Measurements from ENCODE around the gene TEX19.
"Not testable (repeated sequence)": the region's sequence is repeated elsewhere in the genome, so short reads cannot be mapped to it uniquely, and the experiment has no call there.

The TEX19 gene

DNA sequence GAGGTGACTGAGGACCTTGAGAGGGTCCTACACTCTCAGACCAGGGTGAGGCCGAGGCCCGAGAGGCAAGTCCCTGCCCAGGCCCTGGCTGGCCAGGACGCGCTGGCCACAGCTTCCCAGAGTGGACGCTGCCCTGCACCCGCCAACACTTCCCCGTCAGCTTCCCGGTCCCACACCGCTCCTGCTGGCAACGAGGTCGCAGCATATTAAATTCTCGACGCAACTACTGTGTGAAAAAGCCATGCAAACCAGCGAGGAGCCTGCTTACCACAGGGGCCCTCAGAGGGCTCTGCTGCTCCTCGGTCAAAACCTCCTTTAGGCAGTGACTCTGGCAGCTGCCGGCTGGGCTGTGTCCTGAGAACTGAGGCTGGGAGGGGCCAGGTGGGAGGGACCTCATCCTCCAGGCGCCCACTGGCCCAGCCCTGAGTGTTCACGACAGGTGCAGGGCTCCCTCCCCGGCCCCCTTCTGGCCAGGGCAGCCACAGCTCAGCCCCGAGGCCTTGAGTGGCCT is 2.1 kb upstream of the TEX19 start:
- no peak for DNase-seq (ENCODE audit: low read depth in 3 of 3)

DNA sequence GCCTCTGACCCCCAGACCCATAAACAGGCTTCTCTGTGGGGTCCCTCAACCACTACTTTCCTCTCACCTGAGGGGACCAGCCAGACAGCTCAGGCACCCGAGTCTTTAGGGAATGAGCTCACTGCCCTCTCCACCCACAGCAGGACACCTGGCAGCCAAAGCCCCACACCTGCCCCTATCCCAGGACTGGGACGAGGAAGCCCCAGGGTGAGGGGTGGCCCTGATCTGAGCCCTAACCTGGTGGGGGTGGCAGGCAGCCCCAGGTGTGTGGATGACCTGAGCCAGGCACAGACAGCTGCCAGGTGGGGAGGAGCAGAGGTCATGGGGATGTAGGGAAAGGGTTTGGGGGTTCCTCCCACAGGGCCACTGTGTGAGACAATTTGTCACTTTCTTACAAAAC is 1.7 kb upstream of the TEX19 start:
- no peak for DNase-seq (ENCODE audit: low read depth in 3 of 3)

DNA sequence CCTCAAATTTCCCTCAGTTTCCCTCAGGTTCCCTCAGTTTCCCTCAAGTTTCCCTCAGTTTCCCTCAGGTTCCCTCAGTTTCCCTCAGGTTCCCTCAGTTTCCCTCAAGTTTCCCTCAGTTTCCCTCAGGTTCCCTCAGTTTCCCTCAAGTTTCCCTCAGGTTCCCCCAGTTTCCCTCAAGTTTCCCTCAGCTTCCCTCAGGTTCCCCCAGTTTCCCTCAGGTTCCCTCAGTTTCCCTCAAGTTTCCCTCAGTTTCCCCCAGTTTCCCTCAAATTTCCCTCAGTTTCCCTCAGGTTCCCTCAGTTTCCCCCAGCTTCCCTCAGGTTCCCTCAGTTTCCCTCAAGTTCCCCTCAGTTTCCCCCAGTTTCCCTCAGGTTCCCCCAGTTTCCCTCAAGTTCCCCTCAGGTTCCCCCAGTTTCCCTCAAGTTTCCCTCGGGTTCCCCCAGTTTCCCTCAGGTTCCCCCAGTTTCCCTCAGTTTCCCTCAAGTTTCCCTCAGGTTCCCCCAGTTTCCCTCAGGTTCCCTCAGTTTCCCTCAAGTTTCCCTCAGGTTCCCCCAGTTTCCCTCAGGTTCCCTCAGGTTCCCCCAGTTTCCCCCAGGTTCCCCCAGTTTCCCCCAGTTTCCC is 516 bp downstream of the TEX19 start:
- DNase-seq (ENCODE audit: low read depth in 3 of 3) = not testable (repeated sequence)

DNA sequence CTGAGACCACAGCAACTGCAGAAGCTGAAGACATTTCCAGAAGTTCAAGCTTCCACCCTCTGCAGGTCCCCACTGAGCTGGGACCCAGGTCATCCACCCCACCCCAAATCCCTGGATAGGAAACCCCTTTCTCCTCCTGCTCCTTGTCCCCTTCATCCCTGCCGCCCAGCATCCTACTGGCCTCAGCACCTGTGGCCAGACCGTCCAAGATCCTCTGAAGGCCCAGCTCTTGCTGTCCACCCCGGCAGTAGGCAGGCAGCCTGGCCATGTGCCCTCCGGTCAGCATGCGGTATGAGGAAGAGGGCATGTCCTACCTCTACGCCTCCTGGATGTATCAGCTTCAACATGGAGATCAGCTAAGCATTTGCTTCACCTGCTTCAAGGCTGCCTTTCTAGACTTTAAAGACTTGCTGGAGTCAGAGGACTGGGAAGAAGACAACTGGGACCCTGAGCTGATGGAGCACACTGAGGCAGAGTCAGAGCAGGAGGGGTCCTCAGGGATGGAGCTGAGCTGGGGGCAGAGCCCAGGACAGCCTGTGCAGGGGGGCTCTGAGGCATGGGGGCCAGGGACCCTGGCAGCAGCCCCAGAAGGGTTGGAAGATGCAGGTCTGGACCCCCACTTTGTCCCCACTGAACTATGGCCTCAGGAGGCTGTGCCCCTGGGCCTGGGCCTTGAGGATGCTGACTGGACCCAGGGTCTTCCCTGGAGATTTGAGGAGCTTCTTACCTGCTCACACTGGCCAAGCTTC is 3.0 kb downstream of the TEX19 start:
- DNase-seq (ENCODE audit: low read depth in 3 of 3) = no peak

DNA sequence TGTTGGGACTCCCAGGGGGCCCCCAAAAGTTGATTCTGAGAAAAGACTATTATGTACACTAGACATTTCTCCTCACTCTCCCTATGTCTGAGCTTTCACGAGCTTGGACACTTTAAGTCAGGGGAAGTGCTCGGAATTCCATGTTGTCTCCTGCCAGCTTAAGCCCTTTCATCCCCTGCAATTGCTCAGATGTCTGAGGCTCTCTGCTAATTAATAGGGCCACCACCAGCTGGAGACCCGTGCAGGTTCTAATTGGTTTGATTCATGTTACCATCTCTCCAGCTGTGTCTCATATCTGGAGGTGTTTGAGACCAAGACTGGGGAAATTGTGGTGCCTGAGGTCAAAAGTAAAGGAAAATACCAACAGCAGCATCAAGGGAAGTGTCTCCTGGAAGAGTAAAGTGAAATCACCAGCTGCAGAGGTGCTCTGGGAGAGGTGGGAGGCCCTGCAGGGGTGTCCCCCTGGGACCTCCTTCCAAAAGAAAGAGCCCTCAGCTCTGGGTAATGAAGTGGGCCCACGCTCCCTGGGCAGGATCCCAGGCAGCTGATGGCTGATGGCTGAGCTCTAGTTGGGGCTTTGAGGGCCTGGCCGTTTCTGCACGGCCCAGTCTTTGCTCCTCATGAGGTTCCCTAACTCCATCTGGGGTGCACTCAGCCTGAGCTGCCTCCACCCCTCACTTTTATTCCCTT is 6.7 kb downstream of the TEX19 start:
- no peak for DNase-seq (ENCODE audit: low read depth in 3 of 3)

DNA sequence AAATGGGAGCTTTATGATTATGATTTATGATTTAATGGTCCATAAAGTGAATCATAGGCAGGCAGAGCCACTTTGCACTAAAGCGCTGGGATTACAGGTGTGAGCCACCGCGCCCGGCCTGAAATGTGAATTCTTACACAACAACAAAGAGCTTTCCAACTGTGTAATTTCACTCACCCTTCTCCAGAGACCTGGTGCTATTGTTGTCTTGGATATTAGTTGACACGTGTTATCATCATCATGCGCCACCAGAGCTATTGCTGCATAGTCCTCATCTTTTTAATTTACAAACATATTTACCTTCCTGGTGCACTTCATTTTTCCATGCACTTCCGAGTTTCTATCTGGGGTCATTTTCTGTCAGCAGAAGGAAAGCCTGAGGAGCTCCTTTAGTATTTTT is 7.7 kb downstream of the TEX19 start:
- DNase-seq (ENCODE audit: low read depth in 3 of 3) = no peak

DNA sequence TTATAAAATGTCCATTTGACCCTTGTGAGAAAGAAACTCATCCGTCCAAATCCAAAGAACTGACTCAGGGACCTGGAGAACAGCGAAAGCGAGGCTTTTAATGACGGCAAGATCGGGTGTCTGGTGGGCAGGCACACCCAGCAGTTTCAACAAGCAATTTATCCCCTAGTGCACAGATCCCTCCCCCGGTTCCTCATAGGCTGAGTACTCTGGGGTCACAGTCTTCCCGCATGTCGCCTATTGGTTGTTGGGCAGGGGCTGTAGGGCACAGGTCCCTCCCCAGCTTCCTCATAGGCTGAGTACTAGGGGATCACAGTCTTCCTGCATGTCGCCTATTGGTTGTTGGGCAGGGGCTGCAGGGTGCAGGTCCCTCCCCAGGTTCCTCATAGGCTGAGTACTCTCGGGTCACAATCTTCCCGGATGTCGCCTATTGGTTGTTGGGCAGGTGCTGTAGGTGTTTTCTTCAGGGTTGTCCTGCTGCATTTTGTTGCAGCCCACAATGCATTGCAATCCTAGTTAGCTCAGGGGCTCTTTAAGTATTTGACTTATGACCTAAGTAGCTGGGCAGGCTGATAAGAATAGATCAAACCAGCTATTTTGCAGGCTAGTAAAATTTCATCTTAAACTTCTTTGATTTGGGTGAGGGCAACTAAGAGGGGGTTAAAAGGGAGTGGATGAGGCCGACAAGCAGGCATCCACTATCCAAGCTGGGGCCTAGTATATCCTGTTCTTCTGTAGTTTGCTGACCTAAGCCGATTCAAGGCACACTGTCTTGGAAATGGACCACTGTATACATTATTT is 8.9 kb downstream of the TEX19 start:
- DNase-seq (ENCODE audit: low read depth in 3 of 3) = no peak

DNA sequence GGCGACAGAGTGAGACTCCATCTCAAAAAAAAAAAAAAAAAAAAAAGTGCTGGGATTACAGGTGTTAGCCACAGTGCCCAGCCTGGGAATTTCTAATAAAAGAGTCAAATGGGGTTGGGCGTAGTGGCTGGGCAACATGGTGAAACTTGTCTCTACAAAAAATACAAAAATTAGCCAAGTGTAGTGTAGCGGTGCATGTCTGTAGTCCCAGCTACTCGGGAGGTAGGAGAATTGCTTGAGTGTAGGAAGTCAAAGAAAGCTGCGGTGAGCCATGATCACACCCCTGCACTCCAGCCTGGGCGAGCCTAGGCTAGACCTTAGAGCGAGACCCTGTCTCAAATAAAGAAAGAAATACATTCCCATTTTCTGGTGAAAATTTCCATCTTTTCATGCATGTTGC is 10.2 kb downstream of the TEX19 start:
- DNase-seq (ENCODE audit: low read depth in 3 of 3) = no peak

DNA sequence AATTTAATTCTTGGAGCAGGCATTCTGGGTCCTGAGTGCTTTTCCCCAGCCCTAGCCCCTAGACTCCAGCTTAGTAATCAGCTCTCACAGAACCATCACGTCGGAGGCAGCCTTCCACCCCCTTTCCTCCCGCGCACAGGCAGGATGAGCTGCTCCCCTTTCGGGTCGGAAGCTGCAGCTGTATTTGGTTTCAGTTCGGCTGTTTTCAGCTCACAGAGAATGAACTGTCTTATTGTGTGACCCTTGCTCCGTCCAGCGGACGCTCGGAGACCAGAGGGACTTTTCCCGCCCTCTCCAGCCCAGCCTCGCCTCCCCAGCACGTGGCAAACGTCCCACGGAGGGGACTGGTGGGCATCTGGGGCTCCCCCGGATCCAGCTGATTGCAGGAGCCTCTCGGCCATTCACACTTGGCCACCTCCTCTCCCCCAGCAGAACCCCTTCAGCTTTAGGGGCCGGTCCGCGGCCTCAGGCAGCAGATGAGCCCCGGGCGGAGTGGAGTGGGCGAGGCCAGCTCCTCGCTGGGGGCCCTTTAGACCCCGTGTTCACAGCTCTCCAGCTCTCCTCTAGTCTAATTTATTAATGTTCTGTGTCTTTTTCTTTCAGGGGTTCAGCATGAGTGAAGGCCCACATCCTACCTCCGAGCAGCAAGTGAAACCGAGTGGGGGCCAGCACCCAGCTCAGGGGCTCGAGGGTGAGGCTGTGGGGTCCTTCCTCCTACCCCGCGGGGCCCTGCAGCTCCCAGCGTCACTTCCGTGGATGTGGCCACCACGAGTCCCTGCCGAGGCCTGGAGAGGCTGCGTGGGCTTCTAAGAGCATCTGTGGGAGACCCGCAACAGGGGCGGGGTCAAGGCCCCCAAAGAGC is 11.7 kb downstream of the TEX19 start:
- no peak for DNase-seq (ENCODE audit: low read depth in 3 of 3)

DNA sequence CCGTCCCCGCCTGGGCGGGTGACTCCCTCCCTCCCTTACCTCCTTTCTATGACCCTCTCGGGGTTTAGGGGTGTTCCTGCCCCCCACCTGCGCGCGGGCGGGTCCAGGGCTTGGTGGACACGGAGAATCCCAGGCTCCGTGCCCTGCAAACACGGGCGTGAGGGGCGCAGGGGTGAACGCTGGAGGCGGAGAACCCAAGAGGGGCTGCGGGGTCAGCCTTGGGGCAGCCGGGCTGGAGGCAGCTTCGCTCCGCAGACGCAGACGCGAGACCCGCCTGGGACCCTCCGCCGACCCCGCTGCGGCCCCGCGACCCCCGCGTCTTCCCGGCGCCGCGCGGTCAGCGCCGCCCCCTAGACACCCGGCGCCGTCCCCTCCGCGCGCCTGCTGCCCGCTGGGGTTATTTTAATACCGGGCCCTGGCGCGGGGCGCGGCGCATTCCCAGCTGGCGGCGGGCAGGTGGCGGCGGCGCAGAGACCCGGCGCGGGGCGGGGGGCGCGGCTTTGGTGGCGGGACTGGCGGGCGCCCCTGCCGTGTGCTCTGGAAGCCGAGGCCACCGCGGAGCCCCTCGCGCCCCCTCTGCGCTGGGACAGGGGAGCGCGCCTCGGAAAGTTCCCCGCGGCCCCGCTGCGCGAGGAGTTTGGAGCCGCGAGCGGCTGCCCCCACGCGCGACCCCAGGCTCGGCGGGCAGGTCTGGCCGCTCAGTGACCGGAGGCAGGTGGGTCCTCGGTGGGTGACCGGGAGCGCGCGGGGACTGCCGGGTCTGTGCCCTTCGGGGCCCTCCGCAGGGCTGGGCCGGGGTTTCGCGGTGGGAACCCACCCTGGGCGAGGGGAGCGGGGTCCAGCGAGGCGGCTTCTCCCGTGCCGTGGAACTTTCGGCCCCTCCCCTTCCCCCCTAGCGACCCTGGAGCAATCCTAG is 12.5 kb downstream of the TEX19 start, which contains the start of gene UTS2R:
Gene UTS2R (plus strand): TSS at position 433 of the 916 bp plus-strand sequence. CDS start 2,560 bp downstream, outside the sequence.
- DNase-seq (ENCODE audit: low read depth in 3 of 3) = no peak

DNA sequence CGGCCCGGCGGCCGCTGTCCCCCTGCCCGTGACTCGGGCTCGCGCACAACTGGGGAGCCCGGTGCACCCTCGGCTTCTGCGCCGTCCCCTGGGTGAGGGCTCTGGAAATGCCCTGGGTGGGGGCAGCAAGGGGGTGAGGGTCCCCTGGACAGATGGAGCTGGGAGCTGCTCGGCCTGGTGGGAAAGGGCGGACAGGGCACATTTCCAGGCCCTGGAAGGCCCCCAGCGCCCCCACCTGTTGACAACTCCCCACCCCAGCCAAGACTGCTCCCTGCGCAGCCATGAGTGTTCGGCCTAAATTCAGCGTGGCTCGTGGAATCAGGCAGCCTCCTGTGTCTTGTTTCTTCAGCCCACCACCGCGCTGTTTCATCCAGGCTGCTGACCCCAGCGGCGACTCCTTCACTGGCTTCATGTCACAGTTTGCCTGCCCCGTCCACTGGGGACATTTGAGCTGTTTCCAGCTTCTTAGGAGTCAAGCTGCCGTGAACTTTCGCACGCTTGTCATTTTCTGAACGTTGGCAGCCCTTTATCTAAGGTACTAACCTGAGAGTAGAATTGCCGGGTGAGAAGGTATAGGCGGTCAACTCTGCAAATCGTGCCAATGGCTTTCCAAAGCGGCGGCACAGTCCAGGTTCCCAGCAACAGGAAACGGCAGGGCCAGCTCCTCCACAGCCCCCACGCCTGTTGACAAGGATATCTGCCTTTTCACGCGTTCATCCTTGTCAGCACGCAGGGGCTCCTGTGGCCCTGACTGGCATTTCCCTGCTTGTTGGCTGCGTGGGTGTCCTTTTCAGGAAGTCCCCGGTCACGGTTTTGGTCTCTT is 13.4 kb downstream of the TEX19 start:
- DNase-seq (ENCODE audit: low read depth in 3 of 3) = no peak

DNA sequence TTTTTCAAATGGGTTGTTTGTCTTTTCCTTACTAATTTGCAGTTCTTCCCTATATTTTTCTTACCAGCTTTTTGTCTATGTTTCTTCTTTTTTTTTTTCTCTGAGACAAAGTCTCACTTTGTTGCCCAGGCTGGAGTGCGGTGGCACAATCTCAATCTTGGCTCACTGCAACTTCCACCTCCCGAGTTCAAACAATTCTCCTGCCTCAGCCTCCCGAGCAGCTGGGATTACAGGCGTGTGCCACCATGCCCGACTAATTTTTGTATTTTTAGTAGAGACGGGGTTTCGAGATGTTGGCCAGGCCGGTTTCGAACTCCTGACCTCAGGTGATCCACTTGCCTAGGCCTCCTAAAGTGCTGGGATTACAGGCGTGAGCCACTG is 14.0 kb downstream of the TEX19 start:
- not testable (repeated sequence) for DNase-seq (ENCODE audit: low read depth in 3 of 3)

DNA sequence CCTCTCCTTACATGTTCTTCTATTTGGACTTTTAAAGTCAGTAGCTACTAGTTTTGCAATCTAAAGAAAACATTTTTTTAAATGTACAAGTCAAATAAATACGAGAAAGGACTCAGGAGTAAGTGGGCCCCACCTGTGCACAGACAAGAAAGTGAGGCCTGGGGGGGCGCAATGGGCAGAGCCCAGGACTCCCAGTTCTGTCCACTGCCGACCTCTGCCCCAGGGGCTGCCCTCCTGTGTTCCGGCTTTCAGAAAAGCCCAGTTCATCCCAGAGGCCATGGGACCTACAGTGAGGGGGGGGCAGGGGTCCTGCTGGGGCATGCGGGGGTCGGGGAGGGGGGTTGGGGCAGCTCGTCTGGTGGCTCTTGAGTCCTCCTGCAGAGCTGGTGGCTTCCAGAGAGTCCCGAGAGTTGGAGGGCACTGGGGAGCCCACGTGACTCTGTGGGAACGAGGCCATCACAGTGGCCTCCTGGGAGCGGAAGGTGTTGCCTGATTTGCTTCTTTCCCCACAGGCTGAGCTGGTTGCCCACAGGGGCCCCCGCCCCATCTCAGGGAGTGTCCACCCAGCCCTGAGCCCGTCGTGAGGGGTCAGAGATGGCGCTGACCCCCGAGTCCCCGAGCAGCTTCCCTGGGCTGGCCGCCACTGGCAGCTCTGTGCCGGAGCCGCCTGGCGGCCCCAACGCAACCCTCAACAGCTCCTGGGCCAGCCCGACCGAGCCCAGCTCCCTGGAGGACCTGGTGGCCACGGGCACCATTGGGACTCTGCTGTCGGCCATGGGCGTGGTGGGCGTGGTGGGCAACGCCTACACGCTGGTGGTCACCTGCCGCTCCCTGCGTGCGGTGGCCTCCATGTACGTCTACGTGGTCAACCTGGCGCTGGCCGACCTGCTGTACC is 14.9 kb downstream of the TEX19 start:
- DNase-seq (ENCODE audit: low read depth in 3 of 3) = no peak

DNA sequence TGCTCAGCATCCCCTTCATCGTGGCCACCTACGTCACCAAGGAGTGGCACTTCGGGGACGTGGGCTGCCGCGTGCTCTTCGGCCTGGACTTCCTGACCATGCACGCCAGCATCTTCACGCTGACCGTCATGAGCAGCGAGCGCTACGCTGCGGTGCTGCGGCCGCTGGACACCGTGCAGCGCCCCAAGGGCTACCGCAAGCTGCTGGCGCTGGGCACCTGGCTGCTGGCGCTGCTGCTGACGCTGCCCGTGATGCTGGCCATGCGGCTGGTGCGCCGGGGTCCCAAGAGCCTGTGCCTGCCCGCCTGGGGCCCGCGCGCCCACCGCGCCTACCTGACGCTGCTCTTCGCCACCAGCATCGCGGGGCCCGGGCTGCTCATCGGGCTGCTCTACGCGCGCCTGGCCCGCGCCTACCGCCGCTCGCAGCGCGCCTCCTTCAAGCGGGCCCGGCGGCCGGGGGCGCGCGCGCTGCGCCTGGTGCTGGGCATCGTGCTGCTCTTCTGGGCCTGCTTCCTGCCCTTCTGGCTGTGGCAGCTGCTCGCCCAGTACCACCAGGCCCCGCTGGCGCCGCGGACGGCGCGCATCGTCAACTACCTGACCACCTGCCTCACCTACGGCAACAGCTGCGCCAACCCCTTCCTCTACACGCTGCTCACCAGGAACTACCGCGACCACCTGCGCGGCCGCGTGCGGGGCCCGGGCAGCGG is 15.7 kb downstream of the TEX19 start:
- DNase-seq (ENCODE audit: low read depth in 3 of 3) = no peak

DNA sequence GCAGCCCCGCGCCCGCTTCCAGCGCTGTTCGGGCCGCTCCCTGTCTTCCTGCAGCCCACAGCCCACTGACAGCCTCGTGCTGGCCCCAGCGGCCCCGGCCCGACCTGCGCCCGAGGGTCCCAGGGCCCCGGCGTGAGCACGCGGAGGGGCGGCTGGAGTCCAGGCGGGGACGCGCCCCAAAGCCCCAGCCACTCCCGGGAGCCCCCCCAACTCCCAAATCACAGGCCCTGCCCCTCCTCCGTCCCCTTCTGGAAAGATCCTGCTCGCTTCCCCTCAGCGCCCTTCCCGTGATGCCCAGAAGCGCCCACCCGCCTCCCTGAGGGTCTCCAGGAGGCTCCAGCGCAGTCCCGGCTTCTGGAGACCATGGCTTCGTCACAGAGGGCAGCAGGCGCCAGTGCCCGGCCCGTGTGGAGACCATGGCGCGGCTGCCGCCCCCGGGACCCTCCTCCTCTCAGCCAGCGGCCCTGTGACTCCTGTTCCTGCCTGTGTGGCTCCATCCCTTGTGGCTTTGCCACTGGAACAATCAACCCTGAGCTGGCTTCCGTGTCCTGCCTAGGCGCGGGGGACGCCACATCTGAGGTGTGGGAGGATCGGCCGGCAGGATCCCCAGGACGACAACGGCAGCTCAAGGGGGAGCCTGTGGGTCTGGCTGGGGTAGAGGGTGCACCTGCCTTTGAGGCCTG is 16.5 kb downstream of the TEX19 start:
- DNase-seq (ENCODE audit: low read depth in 3 of 3) = no peak

DNA sequence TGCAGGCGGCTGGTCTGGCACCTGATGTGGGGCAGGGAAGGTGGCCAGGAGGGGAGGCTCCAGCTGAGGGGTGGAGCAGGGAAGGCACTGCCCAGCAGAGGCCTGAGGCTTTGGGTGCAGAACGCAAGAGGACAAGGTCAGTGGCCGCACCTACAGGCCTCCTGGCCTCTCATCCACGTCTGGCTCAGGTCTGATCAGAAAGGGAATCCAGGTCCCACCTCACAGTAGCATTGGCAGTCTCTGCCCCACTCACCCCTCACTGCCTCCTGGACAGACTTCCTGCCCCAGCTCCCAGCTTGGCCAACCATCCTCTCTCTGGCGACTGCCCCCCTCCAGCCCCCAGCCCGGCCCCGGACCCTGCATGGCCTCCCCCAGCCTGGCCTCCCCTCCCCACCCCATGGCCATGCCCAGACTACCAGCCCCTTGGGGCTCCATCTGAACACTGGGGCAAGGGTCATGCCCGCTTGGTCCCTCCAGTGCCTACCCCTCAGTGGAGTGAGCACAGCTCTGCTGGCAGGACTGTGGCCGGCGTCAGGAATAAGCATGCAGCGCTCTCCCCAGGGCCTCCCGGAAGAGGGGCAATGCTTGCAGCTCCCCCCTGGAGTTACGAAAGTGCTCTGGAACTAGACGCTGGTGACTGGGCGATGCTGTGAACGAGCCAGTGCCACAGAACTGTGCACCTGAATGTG is 17.1 kb downstream of the TEX19 start:
- no peak for DNase-seq (ENCODE audit: low read depth in 3 of 3)
